ENCODE data around the gene MYOZ2.

- TF ChIP-seq CTCF (IDR thresholded peaks at IDR 0.05; ENCODE audit: insufficient read depth, low read length, poor library complexity, severe bottlenecking) (no peak), EZH2phosphoT487 (conservative IDR thresholded peaks at IDR 0.05; ENCODE audit: low read length) (no peak)
These were observed 42.4 kb upstream of the MYOZ2 start for GRCh38 chr4:119093042-119093827.

Measured in SU-DHL-6 (cell line).